ENCODE results near the gene NEK8.

DNA sequence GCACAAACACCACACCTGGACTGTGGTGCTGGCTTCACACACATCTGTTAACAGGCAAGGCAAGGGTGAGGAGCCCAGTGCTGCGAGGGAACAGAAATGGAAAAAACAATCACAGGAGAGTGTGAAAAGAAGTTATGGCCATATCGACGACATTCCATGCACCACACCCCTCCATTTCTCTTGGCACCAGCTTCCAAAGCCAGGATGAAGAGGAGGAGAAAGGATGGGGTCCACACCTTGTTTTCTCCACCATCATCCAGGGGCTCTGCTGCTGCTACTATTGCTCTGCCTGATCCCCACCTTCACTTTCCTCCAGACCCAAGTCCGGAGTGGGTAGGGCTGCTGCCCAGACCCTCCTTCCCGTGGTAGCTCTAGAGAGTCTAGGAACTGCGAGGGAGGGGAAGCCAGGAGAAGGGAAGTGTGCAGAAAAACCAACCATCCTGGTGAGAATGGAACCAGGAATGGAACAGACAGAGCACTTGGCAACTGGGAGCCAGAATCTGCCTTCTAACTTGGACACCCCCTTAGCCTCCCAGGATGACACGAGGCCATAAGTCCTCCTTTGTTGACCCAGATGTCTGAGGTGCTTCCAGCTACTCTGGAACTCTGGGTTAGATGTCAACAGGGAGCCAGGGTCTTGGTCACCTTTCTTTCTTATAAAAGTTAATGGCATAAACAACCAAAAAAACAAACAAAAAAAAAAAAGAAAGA is 15.7 kb upstream of the NEK8 start:
- TF ChIP-seq CTCF (IDR thresholded peaks at IDR 0.05; ENCODE audit: insufficient read depth, low read depth, low read length) (no peak), EZH2 (IDR thresholded peaks at IDR 0.05; ENCODE audit: insufficient read depth, low read length) (no peak)
